A673 (cell line): ENCODE data around the gene CDA.

Experiments used
- EZH2 ChIP-seq: fragments of 200-600 bp; sonication (generic); IDR thresholded peaks from 2 replicates; pipeline ENCODE4 v1.6.1; 2017; ENCODE audit warnings: borderline replicate concordance, low read depth, mild to moderate bottlenecking, mixed read lengths, antibody characterized with exemption, low read length; ENCODE audit not compliant: poor library complexity, severe bottlenecking
- TF ChIP-seq, protein P1 (sequence below): fragments of 300-800, 200-600 bp; sonication (generic); conservative IDR thresholded peaks from 2 replicates; pipeline ENCODE4 v1.5.1; 2017; ENCODE audit warnings: low read depth, mild to moderate bottlenecking, antibody characterized with exemption, low read length, moderate library complexity, mixed read lengths

GRCh38 chr1:20636785-20637347 is 48.0 kb downstream of the CDA start:
- TF ChIP-seq, protein P1, sequence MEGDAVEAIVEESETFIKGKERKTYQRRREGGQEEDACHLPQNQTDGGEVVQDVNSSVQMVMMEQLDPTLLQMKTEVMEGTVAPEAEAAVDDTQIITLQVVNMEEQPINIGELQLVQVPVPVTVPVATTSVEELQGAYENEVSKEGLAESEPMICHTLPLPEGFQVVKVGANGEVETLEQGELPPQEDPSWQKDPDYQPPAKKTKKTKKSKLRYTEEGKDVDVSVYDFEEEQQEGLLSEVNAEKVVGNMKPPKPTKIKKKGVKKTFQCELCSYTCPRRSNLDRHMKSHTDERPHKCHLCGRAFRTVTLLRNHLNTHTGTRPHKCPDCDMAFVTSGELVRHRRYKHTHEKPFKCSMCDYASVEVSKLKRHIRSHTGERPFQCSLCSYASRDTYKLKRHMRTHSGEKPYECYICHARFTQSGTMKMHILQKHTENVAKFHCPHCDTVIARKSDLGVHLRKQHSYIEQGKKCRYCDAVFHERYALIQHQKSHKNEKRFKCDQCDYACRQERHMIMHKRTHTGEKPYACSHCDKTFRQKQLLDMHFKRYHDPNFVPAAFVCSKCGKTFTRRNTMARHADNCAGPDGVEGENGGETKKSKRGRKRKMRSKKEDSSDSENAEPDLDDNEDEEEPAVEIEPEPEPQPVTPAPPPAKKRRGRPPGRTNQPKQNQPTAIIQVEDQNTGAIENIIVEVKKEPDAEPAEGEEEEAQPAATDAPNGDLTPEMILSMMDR = no peak
- TF ChIP-seq EZH2 = no peak
